SHP77 (cell line): ENCODE data around the gene PDLIM3.
"Not testable (repeated sequence)": the region's sequence is repeated elsewhere in the genome, so short reads cannot be mapped to it uniquely, and the experiment has no call there.

Experiments used
- DNase-seq, 2 experiments: peaks; one replicate each; lab custom pipeline; 2025; lab: John Stamatoyannopoulos, UW

PDLIM3 gene

GRCh38 chr4:185518069-185518468, 17.2 kb downstream of the PDLIM3 start:
- no peak for DNase-seq

GRCh38 chr4:185515248-185515647, 20.1 kb downstream of the PDLIM3 start:
- DNase-seq = no peak

- no peak for DNase-seq
Observed at GRCh38 chr4:185514182-185514697, 21.1 kb downstream of the PDLIM3 start.

GRCh38 chr4:185513489-185514181, 21.7 kb downstream of the PDLIM3 start:
- DNase-seq = no peak

- DNase-seq = no peak
Observed at GRCh38 chr4:185512516-185512915, 22.8 kb downstream of the PDLIM3 start.

GRCh38 chr4:185511243-185511642, 24.1 kb downstream of the PDLIM3 start:
- not testable (repeated sequence) for DNase-seq

GRCh38 chr4:185510806-185511205, 24.5 kb downstream of the PDLIM3 start:
- no peak for DNase-seq

GRCh38 chr4:185508181-185508580, 27.1 kb downstream of the PDLIM3 start:
- DNase-seq = no peak

GRCh38 chr4:185506422-185506821, 28.9 kb downstream of the PDLIM3 start:
- no peak for DNase-seq

- peak; percentile 59 to 70 for DNase-seq
Observed at GRCh38 chr4:185504098-185505047, 30.9 kb downstream of the PDLIM3 start.

GRCh38 chr4:185502386-185502785, 32.9 kb downstream of the PDLIM3 start:
- no peak for DNase-seq

GRCh38 chr4:185500576-185500975, 34.7 kb downstream of the PDLIM3 start:
- no peak for DNase-seq

GRCh38 chr4:185500035-185500434, 35.3 kb downstream of the PDLIM3 start:
- DNase-seq = no peak

GRCh38 chr4:185488650-185489049, 46.7 kb downstream of the PDLIM3 start:
- no peak for DNase-seq

- DNase-seq = no peak
Observed at GRCh38 chr4:185481401-185481800, 53.9 kb downstream of the PDLIM3 start.

- DNase-seq = no peak
Observed at GRCh38 chr4:185480016-185480732, 55.1 kb downstream of the PDLIM3 start.

GRCh38 chr4:185479507-185479971, 55.8 kb downstream of the PDLIM3 start:
- no peak for DNase-seq

- no peak for DNase-seq
Observed at GRCh38 chr4:185473247-185473646, 62.1 kb downstream of the PDLIM3 start.

GRCh38 chr4:185472103-185472542, 63.2 kb downstream of the PDLIM3 start:
- no peak for DNase-seq

- DNase-seq = peak; percentile 31 to 62
Observed at GRCh38 chr4:185471235-185472102, 63.8 kb downstream of the PDLIM3 start, which contains the start of gene CCDC110. Gene CCDC110, minus strand, starts transcription at chr4:185471733. Its CDS starts 50 bp downstream, at chr4:185471683.
